HG03060 (cell line): Measurements from ENCODE around the gene COL4A2.

Experiments used
- ATAC-seq: cut with Tn5 transposase; IDR thresholded peaks from one replicate; pipeline ENCODE4 v1.9.1; 2021; ENCODE audit warnings: low read depth, moderate number of reproducible peaks; ENCODE audit not compliant: unreplicated experiment

Gene COL4A2

GRCh38 chr13:110271313-110271712 is 35.8 kb upstream of the COL4A2 start:
- no peak for ATAC-seq

- no peak for ATAC-seq
Observed at GRCh38 chr13:110272227-110272626, 34.9 kb upstream of the COL4A2 start.

GRCh38 chr13:110272651-110273050 is 34.4 kb upstream of the COL4A2 start:
- ATAC-seq, result no peak

- no peak for ATAC-seq
Observed at GRCh38 chr13:110273254-110273653, 33.8 kb upstream of the COL4A2 start.

GRCh38 chr13:110274687-110275086 is 32.4 kb upstream of the COL4A2 start:
- ATAC-seq, result no peak

- no peak for ATAC-seq
Observed at GRCh38 chr13:110275931-110276552, 31.0 kb upstream of the COL4A2 start.

- ATAC-seq, result no peak
Observed at GRCh38 chr13:110276553-110276950, 30.5 kb upstream of the COL4A2 start.

- ATAC-seq, result no peak
Observed at GRCh38 chr13:110277357-110277975, 29.6 kb upstream of the COL4A2 start.

GRCh38 chr13:110278859-110279258 is 28.2 kb upstream of the COL4A2 start:
- ATAC-seq, result no peak

- ATAC-seq, result no peak
Observed at GRCh38 chr13:110279684-110280083, 27.4 kb upstream of the COL4A2 start.

- no peak for ATAC-seq
Observed at GRCh38 chr13:110280231-110280813, 26.8 kb upstream of the COL4A2 start.

- no peak for ATAC-seq
Observed at GRCh38 chr13:110280985-110281688, 25.9 kb upstream of the COL4A2 start.

- no peak for ATAC-seq
Observed at GRCh38 chr13:110281736-110282135, 25.3 kb upstream of the COL4A2 start.

GRCh38 chr13:110282316-110282841 is 24.7 kb upstream of the COL4A2 start:
- ATAC-seq, result no peak

GRCh38 chr13:110283736-110284517 is 23.2 kb upstream of the COL4A2 start:
- ATAC-seq, result no peak

- no peak for ATAC-seq
Observed at GRCh38 chr13:110284779-110285484, 22.2 kb upstream of the COL4A2 start.

GRCh38 chr13:110285991-110286832 is 20.9 kb upstream of the COL4A2 start:
- ATAC-seq, result no peak

- ATAC-seq, result no peak
Observed at GRCh38 chr13:110286833-110287819, 20.0 kb upstream of the COL4A2 start.
